Limb (tissue), 2 donors: ENCODE measurements around the gene GPR108.
"Not testable (repeated sequence)": the region's sequence is repeated elsewhere in the genome, so short reads cannot be mapped to it uniquely, and the experiment has no call there.

Experiments
- DNase-seq, 2 donors: peaks; one replicate each; pipeline ENCODE4 v3.0.0-alpha.2; 2016; ENCODE audit errors: extremely low spot score in 2 of 2

The GPR108 gene

GRCh38 chr19:6737284-6737872, at the start of gene GPR108:
Gene GPR108 (minus strand): TSS chr19:6737580. CDS start chr19:6737576, 4 bp downstream.
- DNase-seq, result peak; percentile 99 to 100

- no peak for DNase-seq
Measured at GRCh38 chr19:6779206-6779605, 41.8 kb upstream of the GPR108 start.

- no peak for DNase-seq
Measured at GRCh38 chr19:6778386-6778785, 41.0 kb upstream of the GPR108 start.

- DNase-seq, result no peak
Measured at GRCh38 chr19:6777434-6777833, 40.1 kb upstream of the GPR108 start.

- DNase-seq, result no peak
Measured at GRCh38 chr19:6776999-6777398, 39.6 kb upstream of the GPR108 start.

GRCh38 chr19:6776045-6776444, 38.7 kb upstream of the GPR108 start:
- not testable (repeated sequence) for DNase-seq

- no peak for DNase-seq
Measured at GRCh38 chr19:6774821-6775707, 37.7 kb upstream of the GPR108 start.

GRCh38 chr19:6773323-6773931, 36.0 kb upstream of the GPR108 start:
- DNase-seq, result no peak

- DNase-seq, result no peak
Measured at GRCh38 chr19:6772866-6773322, 35.5 kb upstream of the GPR108 start.

- no peak for DNase-seq
Measured at GRCh38 chr19:6772028-6772865, 34.9 kb upstream of the GPR108 start, which contains the start of gene VAV1. Gene VAV1 (plus strand): TSS chr19:6772708. CDS start chr19:6772808, 100 bp downstream.

GRCh38 chr19:6771648-6772027, 34.3 kb upstream of the GPR108 start:
- not testable (repeated sequence) for DNase-seq

GRCh38 chr19:6769006-6769619, 31.7 kb upstream of the GPR108 start:
- no peak for DNase-seq

- DNase-seq, result no peak
Measured at GRCh38 chr19:6768236-6768785, 30.9 kb upstream of the GPR108 start.

GRCh38 chr19:6767357-6768235, 30.2 kb upstream of the GPR108 start, which contains the start of gene SH2D3A:
Gene SH2D3A (minus strand): TSS chr19:6767435. CDS start chr19:6763748, 3,687 bp downstream.
- peak in 1 of 2 donors; percentile 72 for DNase-seq

- DNase-seq, result no peak
Measured at GRCh38 chr19:6767081-6767356, 29.6 kb upstream of the GPR108 start.

- no peak for DNase-seq
Measured at GRCh38 chr19:6766357-6767080, 29.1 kb upstream of the GPR108 start.

GRCh38 chr19:6765738-6766356, 28.5 kb upstream of the GPR108 start:
- no peak for DNase-seq

GRCh38 chr19:6762253-6762797, 24.9 kb upstream of the GPR108 start:
- not testable (repeated sequence) for DNase-seq
